Erythroblast (primary cell): ENCODE measurements around the gene PGC.
A peak's percentile ranks its signal among the peaks of the same experiment; 100 is the strongest.

Source experiments
- DNase-seq, 2 experiments: peaks; one replicate each; lab custom pipeline; 2025; lab: John Stamatoyannopoulos, UW
- GATA1 ChIP-seq: IDR thresholded peaks from 2 replicates; pipeline ENCODE4 v1.6.1; 2011; ENCODE audit warnings: low read depth, mild to moderate bottlenecking, control low read depth, low read length, moderate library complexity
- POLR2A ChIP-seq: IDR thresholded peaks from 2 replicates; pipeline ENCODE4 v1.6.1; 2011; ENCODE audit warnings: mild to moderate bottlenecking, low read length

Gene PGC

DNA sequence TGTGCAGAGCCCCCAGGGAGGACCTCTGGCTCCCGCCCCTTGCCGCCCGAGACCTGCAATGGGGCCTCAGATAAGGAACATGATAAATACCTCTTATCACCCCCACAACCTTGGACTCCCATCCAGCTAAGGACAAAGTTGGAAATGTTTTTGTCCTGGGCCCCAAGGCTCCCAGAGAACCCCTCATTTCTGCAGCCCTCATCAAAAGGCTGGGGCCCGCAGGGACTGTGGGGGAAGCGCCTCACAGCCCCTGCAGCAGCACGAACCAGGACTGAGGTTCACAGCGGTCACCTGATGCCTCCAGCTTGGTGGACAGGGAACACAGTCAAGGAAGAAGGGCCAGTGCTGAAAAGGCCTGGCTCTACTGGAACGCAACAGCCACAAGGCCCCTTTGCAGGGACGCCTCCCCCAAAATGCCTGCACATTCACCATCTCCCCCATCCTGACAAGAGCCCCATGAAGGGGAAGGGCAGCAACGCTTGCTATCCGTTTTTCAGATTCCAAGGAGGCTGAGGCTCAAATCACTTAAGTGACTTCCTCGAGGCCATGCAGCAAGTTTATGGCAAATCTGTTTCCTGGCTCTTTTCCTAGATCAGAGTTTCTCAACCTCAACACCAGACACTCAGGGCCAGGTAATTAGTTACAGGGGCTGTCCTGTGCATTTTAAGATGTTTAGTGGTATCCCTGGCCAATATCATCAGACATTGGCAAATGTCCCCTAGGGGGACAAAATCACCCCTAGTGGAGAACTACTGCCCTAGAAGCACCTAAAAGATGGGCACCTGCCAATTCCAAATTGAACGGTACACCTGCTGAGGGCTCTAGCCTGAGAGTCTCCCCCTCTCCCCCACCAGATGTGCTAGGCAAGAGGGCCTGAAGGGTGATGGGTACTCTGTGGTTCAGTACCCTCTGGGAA is 22.4 kb downstream of the PGC start:
- DNase-seq, result peak in 1 of 2 experiments; percentile 41
- TF ChIP-seq POLR2A, result no peak
- no peak for TF ChIP-seq GATA1

DNA sequence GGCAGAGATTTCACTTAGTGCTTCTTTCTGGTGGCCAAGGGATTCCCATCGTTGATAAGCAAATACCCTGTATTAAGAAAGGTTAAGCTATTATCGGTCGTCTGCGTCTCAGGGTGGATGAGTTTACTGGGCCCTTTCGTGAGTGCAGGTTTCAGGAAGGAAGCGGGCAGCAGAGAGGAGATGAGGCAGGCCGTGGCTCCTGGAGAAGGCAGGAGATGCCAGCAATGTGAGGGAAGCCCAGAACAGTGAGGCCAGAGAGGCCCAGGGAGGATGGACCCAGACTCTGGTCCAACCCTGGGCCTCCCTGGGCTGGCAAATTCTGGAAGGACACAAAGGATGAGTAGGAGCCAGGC is 23.0 kb downstream of the PGC start:
- TF ChIP-seq GATA1 (no peak), POLR2A (no peak)
- DNase-seq, result no peak

DNA sequence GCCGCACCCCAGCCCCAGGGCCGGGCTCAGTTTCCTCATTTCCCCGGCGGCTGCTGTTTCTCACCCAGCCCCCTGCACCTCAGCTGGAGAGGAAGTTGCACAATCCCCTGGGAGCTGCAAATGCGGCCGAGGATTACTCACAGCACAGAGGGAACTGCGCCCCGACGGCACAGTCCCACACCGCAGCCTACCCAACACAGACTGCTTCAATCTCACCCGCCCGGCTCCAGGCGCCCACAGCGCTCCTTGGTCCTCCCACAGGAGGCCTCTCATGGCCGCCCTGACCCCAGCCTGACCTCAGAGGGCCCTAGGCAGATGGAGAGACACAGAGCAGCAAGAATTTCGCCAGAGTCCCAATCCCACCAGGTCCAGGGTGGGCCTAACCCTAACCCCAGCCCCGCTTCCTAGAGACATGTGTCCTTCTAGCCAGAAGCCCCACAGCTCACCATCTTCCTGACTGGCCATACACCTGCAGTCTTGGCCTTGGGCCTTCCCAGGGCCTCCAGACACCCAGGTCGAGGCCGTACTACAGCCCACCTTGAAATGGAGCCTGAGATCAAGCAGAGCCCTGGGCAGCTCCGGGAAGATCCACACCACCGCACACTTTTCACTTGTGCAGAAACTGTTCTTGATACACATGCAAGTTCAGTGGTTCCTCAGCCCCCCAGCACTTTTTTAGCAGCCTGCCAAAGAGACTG is 23.5 kb downstream of the PGC start:
- TF ChIP-seq POLR2A, result no peak
- no peak for TF ChIP-seq GATA1
- no peak for DNase-seq

DNA sequence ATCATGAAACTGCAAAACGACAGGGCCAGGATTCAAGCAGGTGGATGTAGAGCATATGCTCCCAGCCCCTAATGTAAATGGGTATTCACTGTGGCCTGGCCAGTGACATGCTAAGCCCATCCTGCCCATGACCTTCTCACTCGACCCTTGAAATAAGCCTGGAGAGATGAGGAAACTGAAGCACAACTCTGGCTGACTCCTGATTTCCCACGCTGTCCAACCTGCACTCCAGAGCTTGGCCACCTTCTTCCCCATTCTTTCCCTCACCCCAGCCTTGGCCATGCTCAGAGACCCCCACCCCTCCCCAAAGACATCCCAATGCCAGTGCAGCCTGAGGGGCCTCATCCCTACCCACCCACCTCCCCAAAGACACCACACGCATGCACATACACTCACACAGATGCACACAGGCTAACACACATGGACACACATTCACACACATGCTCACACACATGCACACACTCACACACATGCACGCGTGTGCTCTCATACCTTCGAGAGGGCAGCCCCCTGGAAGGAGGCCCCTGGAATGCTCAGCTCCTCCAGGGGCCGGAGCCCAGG is 24.1 kb downstream of the PGC start:
- no peak for DNase-seq
- no peak for TF ChIP-seq POLR2A
- TF ChIP-seq GATA1, result no peak

DNA sequence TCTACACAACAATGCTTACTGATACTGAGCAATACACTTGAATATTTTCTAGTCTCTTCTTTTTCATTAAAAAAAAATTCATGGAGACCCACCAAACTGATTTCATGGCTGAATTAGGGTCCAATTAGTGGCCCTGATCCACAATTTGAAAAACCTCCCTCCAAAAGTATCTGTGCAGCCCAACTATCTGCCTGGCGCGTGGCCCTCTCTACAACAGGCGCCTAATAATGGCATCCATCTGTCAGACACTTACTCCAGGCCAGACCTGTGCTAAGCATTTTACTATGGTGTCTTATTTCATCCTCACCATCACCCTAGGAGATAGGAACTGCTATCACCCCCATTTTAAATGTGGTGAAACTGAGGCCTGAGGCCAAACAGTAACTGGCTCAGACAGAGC is 25.8 kb downstream of the PGC start:
- TF ChIP-seq POLR2A (no peak), GATA1 (no peak)
- no peak for DNase-seq

DNA sequence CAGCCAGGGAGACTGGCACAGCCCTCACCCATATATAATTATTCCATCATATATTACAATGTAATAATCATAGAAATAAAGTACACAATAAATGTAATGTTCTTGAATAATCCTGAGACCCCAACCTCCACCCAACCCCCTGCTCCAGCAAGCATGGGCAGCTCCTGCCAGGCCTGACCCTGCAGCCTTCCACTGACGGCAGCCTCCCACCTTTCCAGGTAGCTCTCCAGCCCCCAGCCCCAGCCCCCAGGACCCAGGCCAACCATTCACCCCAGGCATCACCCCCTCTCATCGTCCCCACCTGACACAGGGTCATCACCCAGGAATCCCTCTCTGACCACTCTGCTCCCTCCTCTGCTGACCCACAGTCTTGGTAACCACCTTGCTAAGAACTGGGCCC is 26.4 kb downstream of the PGC start:
- TF ChIP-seq POLR2A, result no peak
- no peak for TF ChIP-seq GATA1
- DNase-seq, result no peak

DNA sequence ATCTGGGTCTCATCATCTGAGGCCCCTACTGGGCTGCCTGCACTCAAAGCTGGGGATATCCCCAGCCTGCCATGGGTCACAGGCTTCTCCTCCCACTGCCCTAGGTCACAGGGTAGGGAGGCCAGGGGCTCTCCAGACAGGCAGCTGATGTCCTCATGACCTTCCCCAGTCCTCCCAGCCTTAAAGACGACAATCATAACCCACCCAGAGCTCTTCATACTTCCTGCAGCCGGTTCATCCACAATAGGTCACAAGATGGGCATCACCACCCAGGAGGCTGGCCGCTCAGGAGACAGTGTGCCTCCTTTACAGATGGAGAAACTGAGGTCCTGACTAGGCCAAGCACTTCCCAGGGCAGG is 27.0 kb downstream of the PGC start:
- TF ChIP-seq GATA1 (no peak), POLR2A (no peak)
- DNase-seq, result no peak

DNA sequence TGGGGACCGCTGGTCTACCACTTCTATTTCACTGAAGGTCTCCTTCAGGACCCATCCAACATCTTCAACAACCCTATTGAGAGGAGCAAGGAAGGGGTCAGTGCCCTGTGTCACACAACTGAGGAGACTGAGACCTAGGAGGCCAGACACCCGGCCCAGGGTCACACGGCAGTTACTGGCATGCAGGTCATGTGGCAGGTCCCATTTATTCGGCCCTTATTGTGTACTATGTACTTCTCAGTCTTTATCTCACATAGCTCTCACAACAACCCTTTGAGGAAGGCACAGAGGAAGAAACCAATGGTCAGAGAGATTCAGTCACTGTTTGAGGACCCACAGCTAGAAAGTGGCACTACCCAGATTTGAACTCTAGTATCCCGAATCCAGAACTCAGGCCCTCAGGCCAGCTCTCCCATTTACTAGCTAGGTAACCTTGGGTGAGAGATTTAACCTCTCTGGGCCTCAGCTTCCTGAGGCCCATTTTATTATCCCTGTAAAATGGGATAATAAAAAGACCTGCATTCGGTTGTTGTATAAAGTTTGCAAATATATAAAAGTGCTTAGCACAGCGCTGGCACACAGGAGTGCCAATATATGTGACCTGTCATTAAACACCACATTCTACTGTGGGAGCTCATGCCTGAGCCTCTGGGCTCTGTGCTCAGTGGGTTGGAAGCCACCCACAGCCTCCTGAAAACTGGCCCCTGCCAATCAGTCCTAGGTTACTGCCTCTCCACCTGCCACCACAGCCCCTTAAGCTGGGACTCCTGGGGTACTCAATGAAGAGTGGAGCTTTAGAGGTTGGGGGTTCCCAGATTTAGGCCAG is 27.5 kb downstream of the PGC start:
- no peak for DNase-seq
- TF ChIP-seq GATA1 (no peak), POLR2A (no peak)

DNA sequence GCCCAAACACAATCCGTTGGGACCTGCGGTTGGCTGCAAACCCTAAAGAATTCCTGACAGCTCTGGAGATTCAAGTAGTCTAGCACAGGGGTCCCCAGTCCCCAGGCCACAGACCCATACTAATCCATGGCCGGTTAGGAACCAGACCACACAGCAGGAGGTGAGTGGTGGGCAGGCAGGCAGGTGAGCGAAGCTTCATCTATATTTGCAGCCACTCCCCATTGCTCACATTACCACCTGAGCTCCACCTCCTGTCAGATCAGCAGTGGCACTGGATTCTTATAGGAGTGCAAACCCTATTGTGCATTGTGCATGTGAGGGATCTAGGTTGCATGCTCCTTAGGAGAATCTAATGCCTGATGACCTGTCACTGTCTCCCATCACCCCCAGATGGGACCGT is 28.4 kb downstream of the PGC start:
- DNase-seq, result no peak
- TF ChIP-seq GATA1 (no peak), POLR2A (no peak)

DNA sequence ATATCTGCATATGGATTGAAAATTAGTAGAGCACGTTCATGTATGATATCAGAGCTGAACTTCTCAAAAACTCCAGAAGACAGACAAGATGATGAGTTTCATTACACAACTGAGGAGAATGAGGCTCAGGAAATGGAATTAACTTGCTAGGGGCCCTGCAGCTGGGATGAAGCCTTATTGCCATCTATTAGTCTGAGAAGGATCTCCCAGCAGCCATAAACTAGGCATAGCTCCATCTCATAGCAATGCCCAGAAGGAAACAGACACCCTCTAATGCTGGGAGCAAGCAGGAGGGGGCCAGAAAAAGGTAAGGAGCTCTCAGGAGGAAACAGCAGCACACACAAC is 29.8 kb downstream of the PGC start:
- no peak for DNase-seq
- TF ChIP-seq POLR2A, result no peak
- no peak for TF ChIP-seq GATA1

DNA sequence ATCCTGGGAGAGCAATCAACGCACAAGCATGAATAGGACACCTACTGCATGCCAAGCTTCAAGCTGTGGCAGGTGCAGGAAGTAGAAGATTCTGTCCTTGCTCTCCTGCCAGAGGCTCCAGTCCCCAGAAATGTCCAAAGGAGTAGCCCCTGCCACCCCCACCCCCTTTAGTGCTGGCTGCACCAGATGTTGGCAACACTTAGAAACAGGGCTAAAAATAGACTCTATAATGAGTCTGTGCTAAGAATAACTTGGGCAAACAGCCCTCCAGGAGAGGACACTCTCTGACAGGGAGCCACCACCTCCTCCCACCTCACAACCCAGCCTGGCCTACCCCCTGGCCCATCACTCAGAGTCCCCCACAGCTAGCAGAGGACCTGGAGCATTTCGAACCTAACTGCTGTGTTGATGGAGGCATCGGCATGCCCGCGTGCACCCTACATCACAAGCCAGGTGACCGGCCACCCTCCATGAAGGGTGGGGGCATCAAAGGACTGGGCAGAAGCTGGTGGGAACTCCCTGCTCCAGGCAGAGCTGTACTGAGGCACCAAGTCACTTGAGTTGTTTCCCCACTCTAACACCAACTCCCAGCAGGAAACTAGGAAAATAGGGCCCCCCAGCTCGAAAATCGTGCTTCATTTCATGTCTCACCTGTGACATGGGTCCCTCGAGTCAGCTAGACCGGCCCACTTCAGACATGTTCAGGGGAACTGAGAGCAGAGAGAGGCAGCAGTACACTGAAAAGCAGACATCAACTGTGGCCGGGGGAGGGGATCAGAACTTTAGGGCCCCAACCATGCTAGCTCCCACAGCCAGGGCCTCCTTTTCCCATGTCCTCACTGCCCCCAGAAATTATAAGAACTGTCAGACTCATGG is 30.4 kb downstream of the PGC start:
- TF ChIP-seq POLR2A, result no peak
- TF ChIP-seq GATA1, result no peak
- no peak for DNase-seq

DNA sequence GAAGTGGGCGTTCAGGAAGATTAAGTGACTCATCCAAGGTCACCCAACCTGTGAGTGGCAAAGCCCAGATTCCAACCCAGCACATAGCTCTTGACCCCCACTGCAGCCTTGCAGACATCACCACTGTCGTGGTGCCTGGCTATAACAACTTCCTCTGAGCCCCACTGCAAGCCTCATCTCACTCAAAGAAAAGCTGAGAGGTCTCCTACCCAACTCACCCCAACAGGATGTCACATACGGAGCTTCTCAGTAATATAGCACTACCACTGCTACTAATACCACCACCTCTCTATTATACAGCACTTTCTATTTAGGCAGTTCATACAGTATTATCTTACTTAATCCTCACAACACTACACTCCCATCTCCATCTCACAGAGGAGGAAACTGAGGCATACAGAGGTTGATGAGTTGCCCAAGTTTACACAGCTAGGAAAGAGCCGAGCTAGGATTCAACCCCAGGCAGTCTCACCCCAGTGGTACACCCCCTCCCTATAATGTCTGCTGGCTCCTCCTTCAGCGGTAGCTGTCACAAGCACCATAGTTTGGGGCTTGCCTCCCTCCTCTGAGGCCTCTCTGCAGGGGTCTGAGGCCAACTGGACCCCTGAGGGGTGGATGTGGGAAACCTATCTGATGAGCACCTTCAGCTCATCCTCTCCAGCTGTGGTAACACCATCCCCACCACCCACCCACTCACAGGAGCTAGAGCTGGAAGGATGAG is 31.2 kb downstream of the PGC start:
- no peak for DNase-seq
- TF ChIP-seq GATA1 (no peak), POLR2A (no peak)
